Transverse colon (tissue), 4 donors: ENCODE data around the gene SOX5. TPM values are rescaled to one million over a fixed set of nuclear protein-coding genes. Genes with fewer than 3 reads are reported as not detected.

Experiments
- DNase-seq: peaks from one replicate; pipeline ENCODE4 v3.0.0-alpha.2; 2019
- H3K27ac ChIP-seq, 4 donors: fragments of 200-600 bp; sonication (generic); 2 replicates each; pipeline ENCODE4 v1.5.1; 2016 to 2018; ENCODE audit warnings: inconsistent platforms in 4 of 4
- H3K27me3 ChIP-seq: fragments of 200-600 bp; sonication (generic); 2 replicates; pipeline ENCODE4 v1.5.1; 2017; ENCODE audit warnings: inconsistent platforms
- H3K36me3 ChIP-seq, 4 donors: fragments of 200-600 bp; sonication (generic); 2 replicates each; pipeline ENCODE4 v1.5.1; 2017 to 2019; ENCODE audit warnings: inconsistent platforms in 4 of 4
- H3K4me1 ChIP-seq, 4 donors: fragments of 200-600 bp; sonication (generic); 2 replicates each; pipeline ENCODE4 v1.5.1; 2017 to 2020; ENCODE audit warnings: inconsistent platforms in 4 of 4
- H3K4me3 ChIP-seq, 4 donors: fragments of 200-600 bp; sonication (generic); 1 replicate in 1 of 4; 2 replicates in 3 of 4; pipeline versions ENCODE4 v1.5.1 to v1.6.1; 2017 to 2019; ENCODE audit warnings: inconsistent platforms in 4 of 4
- H3K9me3 ChIP-seq, 2 donors: fragments of 200-600 bp; sonication (generic); 2 replicates each; pipeline ENCODE4 v1.5.1; 2017 to 2019; ENCODE audit warnings: inconsistent platforms in 2 of 2
- CTCF ChIP-seq, 5 experiments: fragments of 200-600 bp in 3 of 5; fragments of 450-650 bp in 2 of 5; sonication (generic) in 3 of 5; IDR thresholded peaks; 1 replicate in 2 of 5; 2 replicates in 3 of 5; pipeline ENCODE4 v1.5.1; 2016 to 2017; ENCODE audit warnings: antibody characterized with exemption in 5 of 5, inconsistent platforms in 3 of 5, mild to moderate bottlenecking in 2 of 5, moderate library complexity in 1 of 5
- EP300 ChIP-seq: sonication (generic); formaldehyde crosslinking; IDR thresholded peaks from one replicate; pipeline ENCODE4 v1.6.1; 2017; ENCODE audit warnings: antibody characterized with exemption, low read depth
- POLR2A ChIP-seq: fragments of 450-650 bp; IDR thresholded peaks from one replicate; pipeline ENCODE4 v1.6.1; 2016; ENCODE audit warnings: antibody characterized with exemption, mild to moderate bottlenecking, moderate library complexity
- POLR2AphosphoS5 ChIP-seq, 3 donors: sonication (generic); formaldehyde crosslinking; IDR thresholded peaks; one replicate each; pipeline ENCODE4 v1.6.1; 2016; ENCODE audit warnings: antibody characterized with exemption in 3 of 3
- whole genome bisulfite sequencing, 2 donors: methylation state at CpG; one replicate each; pipeline ENCODE4 v1.1.5; 2018; ENCODE audit warnings: low coverage in 1 of 2; 5-methylcytosine and 5-hydroxymethylcytosine counted together
- in situ Hi-C, 4 donors: fragments of 200-750 bp; cut with MboI; loops; one replicate each; pipeline versions ENCODE4 v1.15.0 to v1.15.1; 2017; ENCODE audit warnings: low sequenced_read_pairs in 3 of 4, low pct_ligation_motif_present in 1 of 4, low pct_unique_long_range_greater_than_20kb in 1 of 4
- intact Hi-C: fragments of 100-400 bp; cut with DNase I; formaldehyde crosslinking; loops from one replicate; pipeline ENCODE4 v1.15.1; 2023; ENCODE audit warnings: low total_unique reads
- total RNA-seq, 4 donors: library from RNA; depleted of rRNA; stranded (reverse); fragments of >200 nt; gene quantifications; one replicate each; pipeline ENCODE4 v1.1.0, GENCODE V29; 2016

The SOX5 gene
- total RNA-seq, 4 donors from 2014 or later = 1.00 to 9.8 (median 3.2) TPM

DNA sequence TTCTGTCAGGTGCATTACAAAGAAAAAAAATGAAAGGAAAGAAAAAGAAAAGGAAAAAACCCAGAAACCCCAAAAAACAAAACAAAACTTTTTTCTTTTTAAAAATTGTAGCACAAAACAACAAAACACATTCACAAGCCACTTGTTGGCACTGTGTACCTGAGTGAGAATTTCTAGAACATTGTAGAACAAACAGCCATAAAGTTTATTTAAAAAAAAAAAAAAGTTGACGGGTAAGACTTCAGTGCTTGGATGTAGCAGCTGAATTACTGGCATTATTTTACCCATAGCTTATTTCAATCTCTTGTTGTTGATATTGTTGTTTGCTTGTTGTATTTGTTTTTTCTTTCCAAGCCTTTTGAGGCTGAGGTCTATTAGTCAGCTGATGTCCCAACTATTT, 415.8 kb downstream of the SOX5 start:
- TF ChIP-seq EP300 (no peak), POLR2AphosphoS5 (IDR thresholded peaks at IDR 0.05) (no peak), CTCF (IDR thresholded peaks at IDR 0.05) (no peak), POLR2A (no peak)
- no peak for DNase-seq
- no peak overlapping the region for H3K4me3 ChIP-seq
- H3K9me3 ChIP-seq = no peaks in the 10 kb centered on the region
- 67% methylated on average over 1 of the region's 1 CpG; no CpG with 5 or more reads in 1 of the 2 donors for WGBS, 2 donors
- no peaks in the 10 kb centered on the region for H3K4me1 ChIP-seq
- in situ Hi-C loops = no loop called here
- intact Hi-C loops = no loop called here
- no peaks in the 10 kb centered on the region for H3K27me3 ChIP-seq
- H3K36me3 ChIP-seq = no peaks in the 10 kb centered on the region
- H3K27ac ChIP-seq = no peak overlapping the region

DNA sequence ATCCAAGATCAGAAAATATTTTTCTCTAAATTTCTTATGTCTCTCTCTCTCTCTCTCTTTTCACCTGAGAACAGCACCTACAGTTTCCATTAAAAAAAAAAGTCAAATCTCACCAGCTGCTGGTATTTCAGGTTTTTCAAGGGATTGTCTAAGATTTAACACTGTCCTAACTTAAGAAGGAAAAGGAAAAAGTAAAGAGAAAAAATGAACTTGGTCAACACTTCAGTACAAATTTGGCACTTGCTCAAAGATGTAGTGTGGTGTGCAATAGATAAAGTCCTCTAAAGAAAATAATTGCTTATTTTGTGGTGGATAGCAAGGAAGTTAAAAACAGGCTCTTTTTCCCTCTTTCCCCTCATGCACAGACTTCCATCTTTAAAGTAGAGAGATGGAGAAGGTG, 416.2 kb downstream of the SOX5 start:
- Histone ChIP-seq H3K9me3 (no peaks in the 10 kb centered on the region), H3K27ac (no peak overlapping the region), H3K27me3 (no peaks in the 10 kb centered on the region), H3K4me1 (no peaks in the 10 kb centered on the region), H3K4me3 (no peak overlapping the region), H3K36me3 (no peaks in the 10 kb centered on the region)
- TF ChIP-seq POLR2AphosphoS5 (IDR thresholded peaks at IDR 0.05) = no peak
- TF ChIP-seq CTCF (IDR thresholded peaks at IDR 0.05) = no peak
- TF ChIP-seq EP300 = no peak
- no peak for TF ChIP-seq POLR2A
- in situ Hi-C loops = no loop called here
- DNase-seq = no peak
- intact Hi-C loops = no loop called here

DNA sequence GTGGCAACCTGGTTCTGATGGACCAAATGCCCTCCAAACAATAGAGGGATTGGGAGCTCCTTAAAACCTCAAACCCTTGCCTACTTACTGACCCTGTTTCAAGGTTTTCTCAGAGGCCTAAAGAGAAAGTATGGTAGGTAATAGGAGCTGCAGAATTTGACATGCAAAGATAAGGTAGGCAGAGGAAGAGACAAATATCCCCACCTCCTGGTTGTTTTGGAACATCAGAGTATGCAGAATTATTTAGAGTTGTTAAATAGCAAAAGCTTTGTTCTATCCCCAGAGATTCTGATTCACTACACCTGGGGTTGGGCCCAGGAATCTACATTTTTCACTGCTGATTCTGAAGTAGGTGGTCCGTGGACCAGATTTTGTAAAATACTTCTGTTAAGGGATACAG, 421.2 kb downstream of the SOX5 start:
- no peak for DNase-seq
- Histone ChIP-seq H3K36me3 (no peaks in the 10 kb centered on the region), H3K4me3 (no peak overlapping the region), H3K9me3 (peaks cover 1 to 3% of the 10 kb centered on the region in 2 donors), H3K27me3 (no peaks in the 10 kb centered on the region), H3K4me1 (no peaks in the 10 kb centered on the region), H3K27ac (no peak overlapping the region)
- 89 to 100% methylated on average over 1 of the region's 1 CpG for WGBS, 2 donors
- intact Hi-C loops (no loop called here), in situ Hi-C loops (no loop called here)
- TF ChIP-seq POLR2A (no peak), POLR2AphosphoS5 (IDR thresholded peaks at IDR 0.05) (no peak)

DNA sequence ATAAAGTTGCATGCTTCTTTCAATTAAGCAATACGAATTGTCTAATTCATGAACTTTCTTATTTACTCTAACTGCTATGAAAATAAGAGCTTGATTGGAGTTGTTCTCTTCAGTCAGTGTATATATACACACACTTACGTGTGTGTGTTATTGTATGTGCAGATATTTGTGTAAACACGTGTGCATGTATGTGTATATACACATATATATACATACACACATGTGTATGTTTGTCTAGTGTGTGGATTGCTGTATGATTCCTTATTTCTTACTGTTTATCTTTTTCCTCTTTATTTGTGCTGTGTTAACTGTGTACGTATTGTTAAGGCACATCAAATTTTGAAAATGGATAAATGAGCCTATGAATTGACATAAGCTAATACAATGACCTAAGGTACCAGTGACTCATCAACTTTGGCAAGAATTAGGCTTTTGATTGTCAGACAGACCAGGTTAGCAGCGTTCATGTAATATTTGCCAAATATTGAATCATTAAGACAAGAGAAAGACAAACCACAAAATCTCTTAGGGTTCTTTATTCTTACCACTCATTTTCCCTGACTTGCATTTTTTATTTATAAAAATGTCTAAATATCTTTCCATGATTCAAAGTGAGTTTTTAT, 423.9 kb downstream of the SOX5 start:
- in situ Hi-C loops = no loop called here

More for the DNA sequence above, 423.9 kb downstream of the SOX5 start:
- Histone ChIP-seq H3K4me3 (no peak overlapping the region), H3K36me3 (no peaks in the 10 kb centered on the region), H3K9me3 (peaks cover 8 to 10% of the 10 kb centered on the region in 2 donors), H3K27me3 (no peaks in the 10 kb centered on the region), H3K4me1 (no peaks in the 10 kb centered on the region), H3K27ac (no peak overlapping the region)
- intact Hi-C loops = no loop called here
- no peak for DNase-seq
- 70% methylated on average over 5 of the region's 5 CpGs for WGBS, 2 donors
- TF ChIP-seq POLR2AphosphoS5 (IDR thresholded peaks at IDR 0.05) = no peak
- no peak for TF ChIP-seq EP300
- no peak for TF ChIP-seq POLR2A
- TF ChIP-seq CTCF (IDR thresholded peaks at IDR 0.05) = no peak
